GM19351 (cell line): ENCODE measurements around the gene CTNNB1.

Experiments used
- ATAC-seq: cut with Tn5 transposase; IDR thresholded peaks from one replicate; pipeline ENCODE4 v1.9.1; 2021; ENCODE audit warnings: mild to moderate bottlenecking, moderate library complexity; ENCODE audit not compliant: unreplicated experiment

The CTNNB1 gene

GRCh38 chr3:41190509-41191284, 8.6 kb upstream of the CTNNB1 start:
- ATAC-seq = peak; percentile 55

GRCh38 chr3:41192885-41193284, 6.4 kb upstream of the CTNNB1 start:
- ATAC-seq = no peak

- no peak for ATAC-seq
These were observed 5.3 kb upstream of the CTNNB1 start for GRCh38 chr3:41193794-41194539.

- no peak for ATAC-seq
These were observed 4.6 kb upstream of the CTNNB1 start for GRCh38 chr3:41194701-41195100.

- ATAC-seq = no peak
These were observed 3.4 kb upstream of the CTNNB1 start for GRCh38 chr3:41195946-41196345.

- no peak for ATAC-seq
These were observed 2.5 kb upstream of the CTNNB1 start for GRCh38 chr3:41196499-41197410.

- no peak for ATAC-seq
These were observed 1.3 kb upstream of the CTNNB1 start for GRCh38 chr3:41198046-41198445.

GRCh38 chr3:41198526-41198925, 779 bp upstream of the CTNNB1 start:
- ATAC-seq = peak; percentile 7

GRCh38 chr3:41199866-41200668, 762 bp downstream of the CTNNB1 start:
- ATAC-seq = no peak

GRCh38 chr3:41200669-41201021, 1.3 kb downstream of the CTNNB1 start:
- ATAC-seq = no peak

GRCh38 chr3:41202075-41202833, 2.9 kb downstream of the CTNNB1 start:
- ATAC-seq = no peak

GRCh38 chr3:41202834-41203345, 3.6 kb downstream of the CTNNB1 start:
- no peak for ATAC-seq

- no peak for ATAC-seq
These were observed 5.1 kb downstream of the CTNNB1 start for GRCh38 chr3:41204369-41204768.

GRCh38 chr3:41205591-41205990, 6.3 kb downstream of the CTNNB1 start:
- ATAC-seq = no peak

- ATAC-seq = no peak
These were observed 8.1 kb downstream of the CTNNB1 start for GRCh38 chr3:41207355-41207754.

- ATAC-seq = no peak
These were observed 9.4 kb downstream of the CTNNB1 start for GRCh38 chr3:41208507-41209220.

GRCh38 chr3:41209646-41210045, 10.3 kb downstream of the CTNNB1 start:
- no peak for ATAC-seq

GRCh38 chr3:41210966-41211365, 11.7 kb downstream of the CTNNB1 start:
- ATAC-seq = no peak

- no peak for ATAC-seq
These were observed 12.8 kb downstream of the CTNNB1 start for GRCh38 chr3:41212088-41212487.
